Renal cortical epithelial cell (primary cell): ENCODE data around the gene ZNF169. TPM values are rescaled to one million over a fixed set of nuclear protein-coding genes. Genes with fewer than 3 reads are reported as not detected.
"Not testable (repeated sequence)": the region's sequence is repeated elsewhere in the genome, so short reads cannot be mapped to it uniquely, and the experiment has no call there.

ENCODE experiments used
- DNase-seq: peaks from one replicate; pipeline ENCODE4 v3.0.0-alpha.2; 2011; ENCODE audit warnings: low read depth
- total RNA-seq: library from RNA; depleted of rRNA; stranded (reverse); fragments of >200 nt; gene quantifications from 2 replicates; pipeline ENCODE4 v1.2.3, GENCODE V29; 2014

The ZNF169 gene
- total RNA-seq, 1 donor from 2014 or later = 5.9 TPM

DNA sequence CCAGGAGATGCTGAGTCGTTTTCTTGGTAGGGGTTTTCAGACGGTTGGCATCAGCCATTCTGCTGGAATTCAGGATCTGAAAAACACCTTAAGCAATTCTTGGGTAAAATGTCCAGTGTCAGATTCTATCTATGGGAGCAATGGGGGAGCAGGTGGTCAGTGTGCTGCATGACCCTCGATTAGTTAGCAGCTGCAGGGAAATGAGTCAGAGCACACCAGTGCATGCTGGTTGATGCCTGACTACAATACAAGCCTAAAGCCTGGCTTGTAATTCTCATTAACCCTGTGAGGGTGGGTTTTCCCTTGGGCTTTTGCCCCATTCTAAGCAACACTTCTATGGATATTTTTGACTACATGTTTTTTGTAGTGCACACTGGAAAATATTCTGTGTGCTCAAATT lies 89.7 kb downstream of the ZNF169 start:
- not testable (repeated sequence) for DNase-seq

Other genes starting within 250 kb of the ZNF169 start
- gene PTPDC1, start 174.8 kb upstream of the ZNF169 start, total RNA-seq = 5.6 and 12.5 TPM in 2 replicates
- not detected in 2 replicates for gene NUTM2F, start 69.3 kb downstream of the ZNF169 start, total RNA-seq